IMR-90 (cell line): ENCODE measurements around the gene EPM2AIP1. TPM values are rescaled to one million over a fixed set of nuclear protein-coding genes. Genes with fewer than 3 reads are reported as not detected.

Source experiments
- ATAC-seq: fragments of 200-7000 bp; cut with Tn5 transposase; 2 replicates; pipeline ENCODE4 v1.9.1; 2020; ENCODE audit warnings: low read depth, mild to moderate bottlenecking, moderate library complexity
- BruUV-seq: library from RNA; stranded (reverse); fragments of 400-500 nt; replicated peaks from 2 replicates; lab custom pipeline; 2021; lab: Mats Ljungman, UMichigan
- CTCF ChIA-PET: fragments of 300-600 bp; formaldehyde crosslinking; extraction: SDS; loops from one replicate; lab custom pipeline; 2021; ENCODE audit warnings: antibody characterized with exemption; lab: Yijun Ruan, JAX
- POLR2A ChIA-PET: fragments of 300-600 bp; sonication (Branson Sonifier 250); formaldehyde crosslinking; loops from one replicate; lab custom pipeline; 2022; ENCODE audit warnings: antibody characterized with exemption; ENCODE audit not compliant: unreplicated experiment; lab: Charles Lee
- DNase-seq: peaks from one replicate; pipeline ENCODE4 v3.0.0; 2013
- H2AFZ ChIP-seq: replicated peaks from 2 replicates; pipeline ENCODE3; 2013; ENCODE audit warnings: low read length, mild to moderate bottlenecking; ENCODE audit not compliant: poor library complexity
- H2AK5ac ChIP-seq: 2 replicates; pipeline ENCODE4 v1.6.1; 2013; ENCODE audit warnings: low read depth, low read length, inconsistent platforms
- H2AK9ac ChIP-seq: replicated peaks from 2 replicates; pipeline ENCODE3; 2013; ENCODE audit warnings: mild to moderate bottlenecking, low read depth, low read length, moderate library complexity; ENCODE audit not compliant: poor library complexity
- H2BK120ac ChIP-seq: 2 replicates; pipeline ENCODE4 v1.6.1; 2013; ENCODE audit warnings: low read depth, low read length, inconsistent platforms
- H2BK15ac ChIP-seq: 3 replicates; pipeline ENCODE4 v1.6.1; 2013; ENCODE audit warnings: low read depth, low read length, inconsistent platforms
- H2BK20ac ChIP-seq: 2 replicates; pipeline ENCODE4 v1.6.1; 2013; ENCODE audit warnings: low read depth, mild to moderate bottlenecking, inconsistent platforms, low read length, moderate library complexity
- H2BK5ac ChIP-seq: 2 replicates; pipeline ENCODE4 v1.6.1; 2013; ENCODE audit warnings: mild to moderate bottlenecking, low read depth, low read length, inconsistent platforms; ENCODE audit not compliant: poor library complexity, severe bottlenecking
- H3K14ac ChIP-seq: replicated peaks from 2 replicates; pipeline ENCODE4 v1.6.1; 2013; ENCODE audit warnings: low read depth, low read length, inconsistent platforms
- H3K18ac ChIP-seq: 2 replicates; pipeline ENCODE4 v1.6.1; 2013; ENCODE audit warnings: low read depth, low read length, control low read depth
- H3K23ac ChIP-seq: 2 replicates; pipeline ENCODE4 v1.6.1; 2013; ENCODE audit warnings: low read depth, low read length, inconsistent platforms
- H3K27ac ChIP-seq: 2 replicates; pipeline ENCODE4 v1.5.1; 2013; ENCODE audit warnings: mild to moderate bottlenecking, control low read depth, low read length; ENCODE audit not compliant: insufficient read depth
- H3K27me3 ChIP-seq: 2 replicates; pipeline ENCODE4 v1.6.1; 2013; ENCODE audit warnings: low read length; ENCODE audit not compliant: control insufficient read depth, insufficient read depth
- H3K36me3 ChIP-seq: 2 replicates; pipeline ENCODE4 v1.6.1; 2013; ENCODE audit warnings: low read length, mixed read lengths; ENCODE audit not compliant: control insufficient read depth, insufficient read depth
- H3K4ac ChIP-seq: 2 replicates; pipeline ENCODE4 v1.6.1; 2013; ENCODE audit warnings: low read depth, low read length, inconsistent platforms
- H3K4me1 ChIP-seq: 2 replicates; pipeline ENCODE4 v1.6.1; 2013; ENCODE audit warnings: low read length, mixed read lengths; ENCODE audit not compliant: control insufficient read depth, insufficient read depth
- H3K4me2 ChIP-seq: 2 replicates; pipeline ENCODE4 v1.6.1; 2013; ENCODE audit warnings: low read depth, mild to moderate bottlenecking, control low read depth, low read length, moderate library complexity
- H3K4me3 ChIP-seq: 2 replicates; pipeline ENCODE4 v1.5.1; 2013; ENCODE audit warnings: low read depth, mild to moderate bottlenecking, control low read depth, low read length, moderate library complexity; ENCODE audit not compliant: insufficient read depth
- H3K56ac ChIP-seq: 2 replicates; pipeline ENCODE4 v1.6.1; 2013; ENCODE audit warnings: low read length, inconsistent platforms; ENCODE audit not compliant: insufficient read depth; ENCODE audit errors: extremely low read depth
- H3K79me1 ChIP-seq, 2 experiments: 2 replicates each; pipeline ENCODE4 v1.6.1; 2013; ENCODE audit warnings: low read length in 2 of 2, inconsistent platforms in 1 of 2, low read depth in 1 of 2
- H3K9ac ChIP-seq: 2 replicates; pipeline ENCODE4 v1.6.1; 2013; ENCODE audit warnings: low read depth, low read length, control low read depth
- H3K9me1 ChIP-seq: 2 replicates; pipeline ENCODE4 v1.6.1; 2013; ENCODE audit warnings: low read length, inconsistent platforms; ENCODE audit not compliant: insufficient read depth
- H3K9me3 ChIP-seq: 2 replicates; pipeline ENCODE4 v1.6.1; 2013; ENCODE audit warnings: low read length; ENCODE audit not compliant: control insufficient read depth, insufficient read depth
- H4K20me1 ChIP-seq: 2 replicates; pipeline ENCODE4 v1.6.1; 2013; ENCODE audit warnings: low read length, inconsistent platforms; ENCODE audit not compliant: insufficient read depth
- H4K5ac ChIP-seq: 2 replicates; pipeline ENCODE4 v1.6.1; 2013; ENCODE audit warnings: mild to moderate bottlenecking, low read depth, low read length, control low read depth
- H4K8ac ChIP-seq, 2 experiments: 2 replicates each; pipeline ENCODE4 v1.6.1; 2013; ENCODE audit warnings: low read depth in 2 of 2, low read length in 2 of 2, control low read depth in 1 of 2, inconsistent platforms in 1 of 2
- H4K91ac ChIP-seq: 2 replicates; pipeline ENCODE4 v1.6.1; 2013; ENCODE audit warnings: low read depth, low read length, inconsistent platforms; ENCODE audit not compliant: insufficient read depth
- BHLHE40 ChIP-seq: fragments of 150-350 bp; IDR thresholded peaks from 2 replicates; pipeline ENCODE4 v1.6.1; 2016; ENCODE audit warnings: mild to moderate bottlenecking, low read depth, low read length
- CEBPB ChIP-seq: IDR thresholded peaks from 2 replicates; pipeline ENCODE4 v1.6.1; 2012; ENCODE audit warnings: low read depth, low read length, improper control_type of control experiment
- CHD1 ChIP-seq: IDR thresholded peaks from 2 replicates; pipeline ENCODE4 v1.6.1; 2012; ENCODE audit warnings: low read depth, low read length, improper control_type of control experiment
- CTCF ChIP-seq: conservative IDR thresholded peaks from 2 replicates; pipeline ENCODE4 v1.5.1; 2012; ENCODE audit warnings: mild to moderate bottlenecking, low read depth, low read length, improper control_type of control experiment
- ELK1 ChIP-seq: fragments of 150-350 bp; IDR thresholded peaks from 2 replicates; pipeline ENCODE4 v1.6.1; 2016; ENCODE audit warnings: low read depth, mild to moderate bottlenecking, low read length, moderate library complexity, borderline replicate concordance
- FOS ChIP-seq: fragments of 150-350 bp; IDR thresholded peaks from 2 replicates; pipeline ENCODE4 v1.6.1; 2016; ENCODE audit warnings: low read depth, low read length
- MAFK ChIP-seq: IDR thresholded peaks from 2 replicates; pipeline ENCODE4 v1.6.1; 2012; ENCODE audit warnings: low read depth, low read length, improper control_type of control experiment
- MAZ ChIP-seq: IDR thresholded peaks from 2 replicates; pipeline ENCODE4 v1.6.1; 2012; ENCODE audit warnings: low read depth, mild to moderate bottlenecking, low read length, improper control_type of control experiment, moderate library complexity, borderline replicate concordance
- MXI1 ChIP-seq: IDR thresholded peaks from 2 replicates; pipeline ENCODE4 v1.6.1; 2012; ENCODE audit warnings: low read depth, mild to moderate bottlenecking, low read length, moderate library complexity, borderline replicate concordance
- NFE2L2 ChIP-seq: fragments of 150-350 bp; IDR thresholded peaks from 2 replicates; pipeline ENCODE4 v1.6.1; 2016; ENCODE audit warnings: low read depth, mild to moderate bottlenecking, low read length
- RAD21 ChIP-seq: IDR thresholded peaks from 2 replicates; pipeline ENCODE4 v1.6.1; 2012; ENCODE audit warnings: low read length, improper control_type of control experiment
- RCOR1 ChIP-seq: IDR thresholded peaks from 2 replicates; pipeline ENCODE4 v1.6.1; 2012; ENCODE audit warnings: mild to moderate bottlenecking, low read length, improper control_type of control experiment; ENCODE audit not compliant: insufficient replicate concordance
- RFX5 ChIP-seq: IDR thresholded peaks from 2 replicates; pipeline ENCODE4 v1.8.0; 2012; ENCODE audit warnings: low read depth, mild to moderate bottlenecking, low read length, moderate library complexity
- SMC3 ChIP-seq: fragments of 150-350 bp; IDR thresholded peaks from 2 replicates; pipeline ENCODE4 v1.6.1; 2016; ENCODE audit warnings: low read depth, mild to moderate bottlenecking, antibody characterized with exemption, low read length, moderate library complexity
- USF2 ChIP-seq: fragments of 150-350 bp; IDR thresholded peaks from 2 replicates; pipeline ENCODE4 v1.6.1; 2017; ENCODE audit warnings: mild to moderate bottlenecking, antibody characterized with exemption, low read length, low read depth
- dilution Hi-C: fragments of 300-500 bp; cut with HindIII; formaldehyde crosslinking; loops from one replicate; pipeline ENCODE4 v1.14.3; 2018; ENCODE audit warnings: low sequenced_read_pairs; ENCODE audit not compliant: unreplicated experiment
- in situ Hi-C: fragments of 300-500 bp; cut with MboI; formaldehyde crosslinking; loops from 3 replicates; pipeline ENCODE4 v1.14.3; 2019; ENCODE audit warnings: low sequenced_read_pairs, inconsistent platforms, mixed read lengths
- intact Hi-C: fragments of 100-400 bp; cut with micrococcal nuclease; formaldehyde crosslinking; loops from 2 replicates; pipeline ENCODE4 v1.10.0; 2022
- polyA plus RNA-seq, 3 experiments: library from polyadenylated mRNA; depleted of rRNA; stranded (reverse); fragments of >200 nt; gene quantifications; 2 replicates each; pipeline ENCODE4 v1.2.3, GENCODE V29; 2012; ENCODE audit warnings: low replicate concordance in 1 of 3
- total RNA-seq: library from RNA; depleted of rRNA; stranded (reverse); fragments of >200 nt; gene quantifications from 2 replicates; pipeline ENCODE4 v1.2.3, GENCODE V29; 2012

The EPM2AIP1 gene
- total and polyA plus RNA-seq, 2 of the 4 experiments (the other 2 are of a cell fraction) = 6.4 to 13.4 TPM

GRCh38 chr3:36954452-36955134, 38.3 kb downstream of the EPM2AIP1 start:
- no peak overlapping the region for H2BK5ac ChIP-seq
- no peaks in the 10 kb centered on the region for H3K9me3 ChIP-seq
- no peak overlapping the region for H2AFZ ChIP-seq
- H4K8ac ChIP-seq = no peak overlapping the region
- no peak overlapping the region for H2BK120ac ChIP-seq
- H3K36me3 ChIP-seq = no peaks in the 10 kb centered on the region
- H3K4me1 ChIP-seq = peaks cover 6% of the 10 kb centered on the region; the same call in 1 of the 2 replicates
- intact Hi-C loops (no loop called here), dilution Hi-C loops (no loop called here), in situ Hi-C loops (loop anchor here (5.0 kb wide), 1 partner anchor 227 kb away; no protein-coding TSS in a partner anchor)
- peak; percentile 45 for DNase-seq
- CTCF ChIA-PET = interaction anchor here (0.6 to 1.3 kb wide), 3 partner anchors 12 to 50 kb away, joined by 3 to 4 read pairs (median 3); no protein-coding TSS in a partner anchor
- H3K27me3 ChIP-seq = no peaks in the 10 kb centered on the region
- H4K20me1 ChIP-seq = no peaks in the 10 kb centered on the region
- no peak overlapping the region for H3K18ac ChIP-seq
- no peaks in the 10 kb centered on the region for H3K79me1 ChIP-seq
- no peaks in the 10 kb centered on the region; the same call in 1 of the 2 replicates for H3K9me1 ChIP-seq
- H4K5ac ChIP-seq = no peak overlapping the region
- no peak overlapping the region for H4K91ac ChIP-seq
- no peak for TF ChIP-seq NFE2L2
- TF ChIP-seq BHLHE40 = no peak
- TF ChIP-seq CEBPB = no peak
- TF ChIP-seq MAFK = no peak
- no peak for TF ChIP-seq RAD21
- TF ChIP-seq CTCF = no peak
- TF ChIP-seq RFX5 = no peak
- no peak for TF ChIP-seq USF2
- TF ChIP-seq MAZ = no peak
- no peak for TF ChIP-seq MXI1
- no peak for TF ChIP-seq RCOR1
- TF ChIP-seq ELK1 = no peak
- TF ChIP-seq FOS = no peak
- no peak for TF ChIP-seq CHD1
- TF ChIP-seq SMC3 = no peak
- BruUV-seq = no TSS peak
- H3K23ac ChIP-seq = no peak overlapping the region
- no peak overlapping the region for H3K4me2 ChIP-seq
- no peak overlapping the region for H3K4ac ChIP-seq
- no peak overlapping the region for H3K9ac ChIP-seq
- H2BK20ac ChIP-seq = no peak overlapping the region
- no peak overlapping the region for H3K27ac ChIP-seq
- no peak overlapping the region for H2AK9ac ChIP-seq
- POLR2A ChIA-PET = no interaction called here
- H3K56ac ChIP-seq = no peak overlapping the region
- ATAC-seq = no peak
- H2BK15ac ChIP-seq = no peak overlapping the region; the same call in 2 of the 3 replicates
- H2AK5ac ChIP-seq = no peak overlapping the region
- H3K4me3 ChIP-seq = no peak overlapping the region
- H3K14ac ChIP-seq = no peak overlapping the region
